ENCODE results near the gene GPC5. TPM values are rescaled to one million over a fixed set of nuclear protein-coding genes. Genes with fewer than 3 reads are reported as not detected.

The GPC5 gene
- polyA plus RNA-seq, 2 of the 4 experiments (the other 2 are of a cell fraction): not detected

- CTCF ChIA-PET: no interaction called here
- H3K4me3 ChIP-seq: no peak overlapping the region
- no peak for ATAC-seq
- no peak for TF ChIP-seq RAD21 (conservative IDR thresholded peaks at IDR 0.05 in 1 of 2, IDR thresholded peaks at IDR 0.05 in 1 of 2)
- TF ChIP-seq JUN (IDR thresholded peaks at IDR 0.05): no peak
- TF ChIP-seq ZSCAN20 (CRISPR knock-in tag; IDR thresholded peaks at IDR 0.05): no peak
- TF ChIP-seq ESRRA (IDR thresholded peaks at IDR 0.05; ENCODE audit: borderline replicate concordance, low read length): no peak
- no peak for TF ChIP-seq CBX8 (IDR thresholded peaks at IDR 0.05)
- no peak for TF ChIP-seq MAX (IDR thresholded peaks at IDR 0.05)
- TF ChIP-seq EHMT2 (IDR thresholded peaks at IDR 0.05; ENCODE audit: low read depth): no peak
- no peak for TF ChIP-seq FOSL2 (IDR thresholded peaks at IDR 0.05)
- no peak for TF ChIP-seq FOSL2 (CRISPR knock-in tag; IDR thresholded peaks at IDR 0.05)
- TF ChIP-seq, protein P1, sequence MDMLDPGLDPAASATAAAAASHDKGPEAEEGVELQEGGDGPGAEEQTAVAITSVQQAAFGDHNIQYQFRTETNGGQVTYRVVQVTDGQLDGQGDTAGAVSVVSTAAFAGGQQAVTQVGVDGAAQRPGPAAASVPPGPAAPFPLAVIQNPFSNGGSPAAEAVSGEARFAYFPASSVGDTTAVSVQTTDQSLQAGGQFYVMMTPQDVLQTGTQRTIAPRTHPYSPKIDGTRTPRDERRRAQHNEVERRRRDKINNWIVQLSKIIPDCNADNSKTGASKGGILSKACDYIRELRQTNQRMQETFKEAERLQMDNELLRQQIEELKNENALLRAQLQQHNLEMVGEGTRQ (IDR thresholded peaks at IDR 0.05): no peak
- no peak overlapping the region for H3K4me2 ChIP-seq
- H3K27ac ChIP-seq: no peak overlapping the region
- peaks cover 18% of the 10 kb centered on the region; the same call in 2 of the 3 replicates for H3K4me1 ChIP-seq
- no peak for FAIRE-seq
- DNase-seq (ENCODE audit: low read depth in 1 of 2, low spot score in 1 of 2): no peak
- H3K9me3 ChIP-seq: no peaks in the 10 kb centered on the region
- WGBS (ENCODE audit: missing lambda C conversion rate): 94% methylated on average over 6 of the region's 6 CpGs
- POLR2A ChIA-PET: no interaction called here
These were observed 42.4 kb upstream of the GPC5 start for GRCh38 chr13:91355826-91356710.

GRCh38 chr13:91356919-91357612, 41.4 kb upstream of the GPC5 start:
- ATAC-seq (peak in 1 of 2 experiments; percentile 17; a peak in 3 of 6 replicates), DNase-seq (ENCODE audit: low read depth in 1 of 2, low spot score in 1 of 2) (no peak), FAIRE-seq (no peak)
- no peaks in the 10 kb centered on the region for H3K9me3 ChIP-seq
- no peak overlapping the region for H3K4me2 ChIP-seq
- H3K4me1 ChIP-seq: peaks cover 19% of the 10 kb centered on the region
- ChIA-PET CTCF (no interaction called here), POLR2A (no interaction called here)
- no peak overlapping the region for H3K4me3 ChIP-seq
- 69% methylated on average over 6 of the region's 6 CpGs for WGBS (ENCODE audit: missing lambda C conversion rate)
- no peak for TF ChIP-seq EP300 (IDR thresholded peaks at IDR 0.05)
- TF ChIP-seq HOXA7 (CRISPR knock-in tag; IDR thresholded peaks at IDR 0.05): no peak; the same call in 1 of the 2 replicates
- TF ChIP-seq RARB (CRISPR knock-in tag; IDR thresholded peaks at IDR 0.05): 0 out of 2 replicates have a peak, but pooled peaks have one; percentile 43
- no peak overlapping the region for H3K27ac ChIP-seq

DNA sequence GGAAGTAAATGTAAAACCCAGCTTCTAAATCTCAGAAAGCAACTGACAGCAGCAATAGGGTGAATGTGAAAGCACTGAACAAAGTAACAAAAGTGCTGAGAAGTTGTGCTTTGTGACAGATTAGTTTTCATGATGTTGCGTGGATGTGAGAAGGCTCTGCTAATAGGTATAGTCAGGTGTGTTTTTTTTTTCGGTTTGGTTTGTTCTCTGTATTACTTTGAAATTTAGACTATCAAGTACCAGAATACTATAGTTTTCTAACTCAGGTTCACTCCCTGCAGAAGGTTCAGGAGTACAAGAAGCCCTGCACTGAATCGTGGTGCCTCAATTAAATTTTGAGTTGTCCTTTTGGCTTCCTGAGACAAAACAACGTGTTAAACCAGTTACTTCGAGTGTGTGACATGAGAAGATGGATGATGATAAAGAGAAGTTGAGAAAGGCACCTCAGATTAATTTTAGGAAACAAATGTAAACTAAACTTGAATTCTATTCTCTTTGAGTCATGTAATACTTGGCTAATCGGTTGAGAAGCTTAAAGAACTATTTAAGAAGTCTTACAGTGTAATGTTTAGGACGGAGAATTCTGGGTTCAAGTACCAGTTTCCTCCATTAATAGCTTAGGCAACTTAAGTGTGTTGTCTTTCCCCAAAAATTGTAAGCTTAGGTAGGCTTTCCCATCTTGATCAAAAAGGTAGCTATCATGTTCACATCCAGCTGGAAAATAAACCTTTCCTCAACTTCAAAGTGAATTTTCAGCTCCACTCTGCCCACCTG, 40.6 kb upstream of the GPC5 start:
- ChIA-PET CTCF (no interaction called here), POLR2A (interaction anchor here (0.7 kb wide), 1 partner anchor 8 kb away, joined by 3 read pairs; no protein-coding TSS in a partner anchor)
- WGBS (ENCODE audit: missing lambda C conversion rate): 70% methylated on average over 7 of the region's 7 CpGs

More for the DNA sequence above, 40.6 kb upstream of the GPC5 start:
- no peak overlapping the region for H3K4me3 ChIP-seq
- no peak for DNase-seq (ENCODE audit: low read depth in 1 of 2, low spot score in 1 of 2)
- peak in 1 of 2 experiments; percentile 5; a peak in 2 of 6 replicates for ATAC-seq
- H3K9me3 ChIP-seq: no peaks in the 10 kb centered on the region
- TF ChIP-seq CBX8 (IDR thresholded peaks at IDR 0.05) (no peak), BHLHE40 (IDR thresholded peaks at IDR 0.05; ENCODE audit: low read depth, low read length) (no peak), ZFP36 (IDR thresholded peaks at IDR 0.05; ENCODE audit: borderline replicate concordance, partially characterized antibody) (no peak), PBX3 (IDR thresholded peaks at IDR 0.05) (no peak), RNF2 (IDR thresholded peaks at IDR 0.05; ENCODE audit: borderline replicate concordance, low read depth) (no peak), SREBF2 (IDR thresholded peaks at IDR 0.05) (no peak), MAX (IDR thresholded peaks at IDR 0.05) (no peak), ESRRA (IDR thresholded peaks at IDR 0.05; ENCODE audit: borderline replicate concordance, low read length) (no peak), CHD2 (IDR thresholded peaks at IDR 0.05; ENCODE audit: low read length, partially characterized antibody) (no peak), NR3C1 (IDR thresholded peaks at IDR 0.05) (no peak), EHMT2 (IDR thresholded peaks at IDR 0.05; ENCODE audit: low read depth) (no peak), CBX2 (IDR thresholded peaks at IDR 0.05; ENCODE audit: borderline replicate concordance, low read depth) (no peak), HEYL (CRISPR knock-in tag; IDR thresholded peaks at IDR 0.05) (no peak), POLR2AphosphoS2 (conservative IDR thresholded peaks at IDR 0.05; ENCODE audit: low read length) (no peak), HES2 (IDR thresholded peaks at IDR 0.05) (no peak), RARB (CRISPR knock-in tag; IDR thresholded peaks at IDR 0.05) (no peak), MAFK (IDR thresholded peaks at IDR 0.05; ENCODE audit: partially characterized antibody) (no peak), ZC3H11A (IDR thresholded peaks at IDR 0.05) (no peak)
- TF ChIP-seq, protein P2, sequence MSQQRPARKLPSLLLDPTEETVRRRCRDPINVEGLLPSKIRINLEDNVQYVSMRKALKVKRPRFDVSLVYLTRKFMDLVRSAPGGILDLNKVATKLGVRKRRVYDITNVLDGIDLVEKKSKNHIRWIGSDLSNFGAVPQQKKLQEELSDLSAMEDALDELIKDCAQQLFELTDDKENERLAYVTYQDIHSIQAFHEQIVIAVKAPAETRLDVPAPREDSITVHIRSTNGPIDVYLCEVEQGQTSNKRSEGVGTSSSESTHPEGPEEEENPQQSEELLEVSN (IDR thresholded peaks at IDR 0.05; ENCODE audit: borderline replicate concordance, low read depth): no peak
- TF ChIP-seq, protein P1 (IDR thresholded peaks at IDR 0.05): no peak
- peaks cover 25% of the 10 kb centered on the region for H3K4me1 ChIP-seq
- no peak overlapping the region for H3K4me2 ChIP-seq
- FAIRE-seq: no peak
- H3K27ac ChIP-seq: no peak overlapping the region

All from A549 (cell line).